GM12875 (cell line): ENCODE results near the gene PARPBP.

Source experiments
- H3K4me3 ChIP-seq: one replicate; pipeline ENCODE4 v1.5.1; 2011; ENCODE audit warnings: low read depth, low read length, control low read depth
- TF ChIP-seq, protein P1 (sequence below): IDR thresholded peaks from 2 replicates; pipeline ENCODE4 v1.5.1; 2011; ENCODE audit warnings: low read depth, mild to moderate bottlenecking, control low read depth, inconsistent platforms, low read length, moderate library complexity, borderline replicate concordance; ENCODE audit not compliant: insufficient read depth

Gene PARPBP

DNA sequence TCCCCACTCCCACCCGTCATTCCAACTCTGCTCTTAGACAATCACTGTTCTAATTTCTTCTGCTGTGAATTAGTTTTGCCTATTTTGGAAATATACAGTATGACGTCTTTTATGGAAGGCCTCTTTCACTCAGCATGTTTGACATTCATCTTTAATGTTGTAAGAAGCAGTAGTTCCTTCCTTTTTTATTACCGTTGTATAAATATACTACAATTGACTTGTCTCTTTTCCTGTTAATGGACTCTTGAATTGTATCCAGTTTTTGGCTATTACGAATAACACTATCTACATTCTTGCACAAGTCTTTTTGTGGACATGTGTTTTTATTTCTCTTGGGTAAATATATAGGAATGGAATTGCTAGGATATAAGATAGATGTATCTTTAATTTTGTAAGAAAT is 82.6 kb downstream of the PARPBP start:
- H3K4me3 ChIP-seq, result no peak overlapping the region
- TF ChIP-seq, protein P1, sequence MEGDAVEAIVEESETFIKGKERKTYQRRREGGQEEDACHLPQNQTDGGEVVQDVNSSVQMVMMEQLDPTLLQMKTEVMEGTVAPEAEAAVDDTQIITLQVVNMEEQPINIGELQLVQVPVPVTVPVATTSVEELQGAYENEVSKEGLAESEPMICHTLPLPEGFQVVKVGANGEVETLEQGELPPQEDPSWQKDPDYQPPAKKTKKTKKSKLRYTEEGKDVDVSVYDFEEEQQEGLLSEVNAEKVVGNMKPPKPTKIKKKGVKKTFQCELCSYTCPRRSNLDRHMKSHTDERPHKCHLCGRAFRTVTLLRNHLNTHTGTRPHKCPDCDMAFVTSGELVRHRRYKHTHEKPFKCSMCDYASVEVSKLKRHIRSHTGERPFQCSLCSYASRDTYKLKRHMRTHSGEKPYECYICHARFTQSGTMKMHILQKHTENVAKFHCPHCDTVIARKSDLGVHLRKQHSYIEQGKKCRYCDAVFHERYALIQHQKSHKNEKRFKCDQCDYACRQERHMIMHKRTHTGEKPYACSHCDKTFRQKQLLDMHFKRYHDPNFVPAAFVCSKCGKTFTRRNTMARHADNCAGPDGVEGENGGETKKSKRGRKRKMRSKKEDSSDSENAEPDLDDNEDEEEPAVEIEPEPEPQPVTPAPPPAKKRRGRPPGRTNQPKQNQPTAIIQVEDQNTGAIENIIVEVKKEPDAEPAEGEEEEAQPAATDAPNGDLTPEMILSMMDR, result no peak

DNA sequence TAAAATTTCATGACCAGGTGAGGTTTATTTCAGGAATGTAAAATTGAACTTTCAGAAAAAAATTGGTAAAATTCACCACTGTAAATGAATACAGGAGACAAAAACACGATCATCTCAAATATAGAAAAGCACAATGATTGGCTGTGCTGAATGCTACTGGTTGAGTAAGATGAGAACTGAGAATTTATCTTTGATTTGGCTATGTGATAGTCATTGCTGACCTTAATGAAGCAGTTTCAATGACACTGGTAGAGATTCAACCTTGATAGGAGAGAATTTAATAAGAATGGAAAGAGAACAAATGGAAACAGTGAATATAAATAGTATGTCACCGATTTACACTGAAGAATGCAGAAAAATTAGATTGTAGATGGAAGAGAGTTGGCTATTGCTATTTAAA is 84.0 kb downstream of the PARPBP start:
- H3K4me3 ChIP-seq, result no peak overlapping the region
- TF ChIP-seq, protein P1, result no peak

DNA sequence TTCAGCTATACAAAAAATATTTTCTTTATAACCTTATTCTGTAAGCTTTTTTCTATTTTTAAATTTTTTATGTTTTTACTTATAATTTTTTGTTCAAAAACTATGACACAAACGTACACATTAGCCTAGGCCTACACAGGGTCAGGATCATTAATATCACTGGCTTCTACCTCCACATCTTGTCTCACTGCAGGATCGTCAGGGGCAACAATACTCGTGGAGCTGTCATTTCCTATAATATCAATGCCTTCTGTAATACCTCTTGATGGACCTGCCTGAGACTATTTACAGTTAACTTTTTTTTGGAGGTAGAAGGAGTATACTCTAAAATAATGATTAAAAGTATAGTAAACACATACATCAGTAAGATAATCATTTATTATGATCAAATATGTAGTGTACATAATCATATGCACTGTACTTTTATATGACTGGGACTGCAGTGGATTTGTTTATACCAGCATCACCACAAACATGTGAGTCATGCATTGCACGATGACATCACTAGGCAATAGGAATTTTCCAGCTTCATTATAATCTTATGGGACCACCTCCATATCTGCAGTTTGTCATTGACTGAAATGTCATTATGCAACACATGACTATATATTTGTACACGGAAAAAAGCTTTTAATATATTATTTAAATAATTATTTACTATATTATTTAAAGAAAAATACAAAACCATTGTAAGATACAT is 96.2 kb downstream of the PARPBP start:
- no peak overlapping the region for H3K4me3 ChIP-seq
- TF ChIP-seq, protein P1, result no peak

- TF ChIP-seq, protein P1, result no peak
Measured at GRCh38 chr12:102220736-102221135, 100.8 kb downstream of the PARPBP start.

DNA sequence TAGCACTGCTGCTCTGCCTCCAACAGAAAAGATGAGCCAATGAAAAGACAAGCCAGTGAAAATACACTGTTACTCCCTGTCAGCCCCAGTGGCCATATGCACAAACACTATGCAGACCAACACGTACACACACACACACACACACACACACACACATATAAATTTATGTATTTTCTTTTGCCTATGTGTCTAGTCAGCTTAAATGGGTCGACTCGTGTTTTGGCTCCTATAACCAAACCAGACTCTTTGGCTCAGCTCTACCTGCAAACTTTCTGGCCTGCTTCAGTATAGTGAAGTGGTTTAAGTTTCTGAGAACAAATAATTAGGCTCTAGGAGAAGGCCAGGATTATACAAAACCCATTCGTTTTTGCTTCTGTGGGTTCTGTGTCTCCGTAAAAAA is 108.0 kb downstream of the PARPBP start:
- H3K4me3 ChIP-seq, result no peak overlapping the region
- TF ChIP-seq, protein P1, result no peak

More at GRCh38 chr12:102220736-102221135, 100.8 kb downstream of the PARPBP start:
- H3K4me3 ChIP-seq, result no peak overlapping the region

- TF ChIP-seq, protein P1, result no peak
- H3K4me3 ChIP-seq, result no peak overlapping the region
Measured at GRCh38 chr12:102232036-102232435, 112.1 kb downstream of the PARPBP start.

DNA sequence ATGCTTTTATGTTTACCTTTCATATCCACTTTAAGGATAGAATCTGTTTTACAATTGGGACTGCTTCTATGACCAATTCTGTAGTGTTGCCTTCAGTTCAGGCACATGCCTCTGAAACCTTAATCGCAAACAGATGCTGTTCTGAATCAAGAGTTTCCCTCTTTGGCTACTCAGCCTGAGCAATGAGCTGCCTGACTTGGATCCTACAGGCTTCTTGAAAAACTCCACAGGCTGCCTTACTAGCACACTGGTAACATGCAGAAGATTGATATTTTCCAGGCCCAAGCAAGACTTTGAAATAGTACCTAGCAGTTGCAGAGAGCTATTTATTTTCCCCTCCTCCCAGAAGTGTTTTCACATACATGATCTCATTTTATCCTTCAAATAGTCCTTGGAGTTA is 112.5 kb downstream of the PARPBP start:
- TF ChIP-seq, protein P1, result no peak
- no peak overlapping the region for H3K4me3 ChIP-seq
